Liver (tissue), 3 donors: ENCODE measurements around the gene EBPL.

ENCODE experiments used
- ATF3 ChIP-seq: IDR thresholded peaks from 2 replicates; pipeline ENCODE4 v1.6.1; 2016; ENCODE audit warnings: antibody characterized with exemption
- JUND ChIP-seq, 2 donors: IDR thresholded peaks; 2 replicates each; pipeline ENCODE4 v1.6.1; 2016; ENCODE audit warnings: antibody characterized with exemption in 2 of 2
- MAX ChIP-seq: IDR thresholded peaks from 2 replicates; pipeline ENCODE4 v1.6.1; 2016; ENCODE audit warnings: antibody characterized with exemption
- SP1 ChIP-seq: IDR thresholded peaks from 2 replicates; pipeline ENCODE4 v1.6.1; 2018; ENCODE audit warnings: antibody characterized with exemption, mild to moderate bottlenecking
- YY1 ChIP-seq: IDR thresholded peaks from 2 replicates; pipeline ENCODE4 v1.6.1; 2016; ENCODE audit warnings: antibody characterized with exemption, mild to moderate bottlenecking
- TF ChIP-seq, protein P1 (sequence below): fragments of 150-350 bp; IDR thresholded peaks from 2 replicates; pipeline ENCODE4 v1.5.1; 2017; ENCODE audit warnings: improper control_type of control experiment, low read depth, low read length; ENCODE audit not compliant: missing input control
- donor health status: healthy.
- donor health status: healthy.

DNA sequence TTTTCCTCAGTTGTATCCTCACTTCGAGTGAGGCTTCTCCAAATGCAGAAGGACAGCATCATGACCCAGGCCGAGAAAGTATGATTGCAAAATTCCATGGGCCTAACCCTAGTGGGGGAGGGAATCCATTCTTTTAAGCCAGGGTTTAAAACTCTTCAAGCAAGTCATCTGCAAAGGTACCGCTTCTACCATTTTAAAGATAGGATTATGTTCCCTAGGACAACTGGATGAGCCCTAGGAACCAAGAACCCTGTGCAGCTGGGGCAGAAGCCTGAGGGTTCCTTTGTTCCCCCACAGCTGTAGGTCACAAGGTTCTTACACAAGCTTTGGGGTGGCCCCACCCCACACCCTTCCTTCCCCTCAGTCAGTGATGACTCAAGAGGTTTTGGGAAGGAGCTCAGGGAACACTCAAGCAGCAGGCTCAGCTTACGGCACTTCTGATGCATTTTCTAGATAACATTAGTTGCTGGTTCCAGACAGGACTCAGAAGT, 49.4 kb downstream of the EBPL start:
- TF ChIP-seq, protein P1, sequence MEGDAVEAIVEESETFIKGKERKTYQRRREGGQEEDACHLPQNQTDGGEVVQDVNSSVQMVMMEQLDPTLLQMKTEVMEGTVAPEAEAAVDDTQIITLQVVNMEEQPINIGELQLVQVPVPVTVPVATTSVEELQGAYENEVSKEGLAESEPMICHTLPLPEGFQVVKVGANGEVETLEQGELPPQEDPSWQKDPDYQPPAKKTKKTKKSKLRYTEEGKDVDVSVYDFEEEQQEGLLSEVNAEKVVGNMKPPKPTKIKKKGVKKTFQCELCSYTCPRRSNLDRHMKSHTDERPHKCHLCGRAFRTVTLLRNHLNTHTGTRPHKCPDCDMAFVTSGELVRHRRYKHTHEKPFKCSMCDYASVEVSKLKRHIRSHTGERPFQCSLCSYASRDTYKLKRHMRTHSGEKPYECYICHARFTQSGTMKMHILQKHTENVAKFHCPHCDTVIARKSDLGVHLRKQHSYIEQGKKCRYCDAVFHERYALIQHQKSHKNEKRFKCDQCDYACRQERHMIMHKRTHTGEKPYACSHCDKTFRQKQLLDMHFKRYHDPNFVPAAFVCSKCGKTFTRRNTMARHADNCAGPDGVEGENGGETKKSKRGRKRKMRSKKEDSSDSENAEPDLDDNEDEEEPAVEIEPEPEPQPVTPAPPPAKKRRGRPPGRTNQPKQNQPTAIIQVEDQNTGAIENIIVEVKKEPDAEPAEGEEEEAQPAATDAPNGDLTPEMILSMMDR = no peak
- TF ChIP-seq YY1 (no peak), MAX (no peak), JUND (IDR thresholded peaks at IDR 0.05) (no peak), ATF3 (no peak), SP1 (no peak)
